HL-60 (cell line): ENCODE results near the gene ALDH3A1.

Experiments
- GABPA ChIP-seq: IDR thresholded peaks from 2 replicates; pipeline ENCODE4 v1.6.1; 2012; ENCODE audit warnings: low read depth
- POLR2AphosphoS5 ChIP-seq: IDR thresholded peaks from 2 replicates; pipeline ENCODE4 v1.6.1; 2012; ENCODE audit warnings: low read depth
- TF ChIP-seq, protein P1 (sequence below): IDR thresholded peaks from one replicate; pipeline ENCODE4 v1.5.1; 2011; ENCODE audit warnings: low read length, control low read depth, inconsistent platforms; ENCODE audit not compliant: insufficient read depth
- TF ChIP-seq, protein P2 (sequence below): IDR thresholded peaks from 2 replicates; pipeline ENCODE4 v1.6.1; 2012; ENCODE audit warnings: low read depth; ENCODE audit not compliant: insufficient replicate concordance

- TF ChIP-seq, protein P1, sequence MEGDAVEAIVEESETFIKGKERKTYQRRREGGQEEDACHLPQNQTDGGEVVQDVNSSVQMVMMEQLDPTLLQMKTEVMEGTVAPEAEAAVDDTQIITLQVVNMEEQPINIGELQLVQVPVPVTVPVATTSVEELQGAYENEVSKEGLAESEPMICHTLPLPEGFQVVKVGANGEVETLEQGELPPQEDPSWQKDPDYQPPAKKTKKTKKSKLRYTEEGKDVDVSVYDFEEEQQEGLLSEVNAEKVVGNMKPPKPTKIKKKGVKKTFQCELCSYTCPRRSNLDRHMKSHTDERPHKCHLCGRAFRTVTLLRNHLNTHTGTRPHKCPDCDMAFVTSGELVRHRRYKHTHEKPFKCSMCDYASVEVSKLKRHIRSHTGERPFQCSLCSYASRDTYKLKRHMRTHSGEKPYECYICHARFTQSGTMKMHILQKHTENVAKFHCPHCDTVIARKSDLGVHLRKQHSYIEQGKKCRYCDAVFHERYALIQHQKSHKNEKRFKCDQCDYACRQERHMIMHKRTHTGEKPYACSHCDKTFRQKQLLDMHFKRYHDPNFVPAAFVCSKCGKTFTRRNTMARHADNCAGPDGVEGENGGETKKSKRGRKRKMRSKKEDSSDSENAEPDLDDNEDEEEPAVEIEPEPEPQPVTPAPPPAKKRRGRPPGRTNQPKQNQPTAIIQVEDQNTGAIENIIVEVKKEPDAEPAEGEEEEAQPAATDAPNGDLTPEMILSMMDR, result no peak
- TF ChIP-seq, protein P2, sequence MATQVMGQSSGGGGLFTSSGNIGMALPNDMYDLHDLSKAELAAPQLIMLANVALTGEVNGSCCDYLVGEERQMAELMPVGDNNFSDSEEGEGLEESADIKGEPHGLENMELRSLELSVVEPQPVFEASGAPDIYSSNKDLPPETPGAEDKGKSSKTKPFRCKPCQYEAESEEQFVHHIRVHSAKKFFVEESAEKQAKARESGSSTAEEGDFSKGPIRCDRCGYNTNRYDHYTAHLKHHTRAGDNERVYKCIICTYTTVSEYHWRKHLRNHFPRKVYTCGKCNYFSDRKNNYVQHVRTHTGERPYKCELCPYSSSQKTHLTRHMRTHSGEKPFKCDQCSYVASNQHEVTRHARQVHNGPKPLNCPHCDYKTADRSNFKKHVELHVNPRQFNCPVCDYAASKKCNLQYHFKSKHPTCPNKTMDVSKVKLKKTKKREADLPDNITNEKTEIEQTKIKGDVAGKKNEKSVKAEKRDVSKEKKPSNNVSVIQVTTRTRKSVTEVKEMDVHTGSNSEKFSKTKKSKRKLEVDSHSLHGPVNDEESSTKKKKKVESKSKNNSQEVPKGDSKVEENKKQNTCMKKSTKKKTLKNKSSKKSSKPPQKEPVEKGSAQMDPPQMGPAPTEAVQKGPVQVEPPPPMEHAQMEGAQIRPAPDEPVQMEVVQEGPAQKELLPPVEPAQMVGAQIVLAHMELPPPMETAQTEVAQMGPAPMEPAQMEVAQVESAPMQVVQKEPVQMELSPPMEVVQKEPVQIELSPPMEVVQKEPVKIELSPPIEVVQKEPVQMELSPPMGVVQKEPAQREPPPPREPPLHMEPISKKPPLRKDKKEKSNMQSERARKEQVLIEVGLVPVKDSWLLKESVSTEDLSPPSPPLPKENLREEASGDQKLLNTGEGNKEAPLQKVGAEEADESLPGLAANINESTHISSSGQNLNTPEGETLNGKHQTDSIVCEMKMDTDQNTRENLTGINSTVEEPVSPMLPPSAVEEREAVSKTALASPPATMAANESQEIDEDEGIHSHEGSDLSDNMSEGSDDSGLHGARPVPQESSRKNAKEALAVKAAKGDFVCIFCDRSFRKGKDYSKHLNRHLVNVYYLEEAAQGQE, result no peak
- TF ChIP-seq POLR2AphosphoS5, result no peak
- TF ChIP-seq GABPA, result no peak
Observed at GRCh38 chr17:19781488-19782458, 33.7 kb upstream of the ALDH3A1 start.
